Measurements from ENCODE around the gene TDO2.
"Not testable (repeated sequence)": the region's sequence is repeated elsewhere in the genome, so short reads cannot be mapped to it uniquely, and the experiment has no call there.

The TDO2 gene

DNA sequence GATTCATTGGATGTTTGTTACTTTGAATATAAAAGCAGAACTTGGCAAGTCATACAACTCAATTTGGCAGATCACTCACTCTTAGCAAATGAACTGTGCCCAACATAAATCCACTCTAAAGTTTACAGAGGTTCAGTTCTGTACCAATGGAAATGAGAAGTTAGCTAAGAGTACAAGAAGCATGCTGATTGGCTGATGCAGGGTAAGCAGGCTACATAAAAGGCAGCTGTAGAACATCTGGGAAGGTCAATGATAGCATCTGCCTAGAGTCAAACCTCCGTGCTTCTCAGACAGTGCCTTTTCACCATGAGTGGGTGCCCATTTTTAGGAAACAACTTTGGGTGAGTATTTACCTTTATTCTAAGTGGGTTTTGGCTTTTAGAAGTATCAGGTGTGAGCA, at the start of gene TDO2:
TSS of gene TDO2 (plus strand) at position 244 of the 400 bp plus-strand sequence. CDS start at position 307, 63 bp downstream.
- no peak for DNase-seq

DNA sequence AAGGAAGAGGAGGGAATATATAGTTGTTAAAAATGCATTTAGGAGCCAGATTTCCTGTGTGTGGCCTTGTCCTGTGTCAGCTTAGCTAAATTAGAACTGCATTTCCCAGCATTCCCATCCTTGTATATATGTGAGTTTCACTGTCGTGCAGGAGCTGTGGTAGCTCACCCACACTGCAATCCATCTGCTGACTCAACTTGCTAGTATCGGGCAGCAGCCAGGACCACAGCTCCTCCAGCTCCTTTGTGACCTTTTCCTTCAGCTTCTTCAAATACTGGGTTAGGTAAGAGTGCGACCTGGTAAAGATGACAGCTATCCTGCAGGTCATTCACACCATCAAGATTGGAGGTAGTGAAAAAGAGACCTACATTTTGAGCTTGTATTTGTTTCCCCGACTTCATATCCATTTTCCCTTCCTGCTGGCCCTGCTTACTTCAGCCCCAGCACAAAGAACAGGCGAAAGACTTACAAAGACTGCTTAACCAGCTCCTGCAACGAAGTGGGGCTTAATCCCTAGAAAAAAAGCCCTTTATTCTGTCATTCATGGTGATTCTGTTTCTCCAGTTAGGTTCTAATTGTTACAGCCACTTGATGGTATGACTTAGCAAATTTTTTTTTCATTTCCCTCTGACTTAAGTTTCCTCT, 48.8 kb upstream of the TDO2 start:
- peak; percentile 31 for DNase-seq

DNA sequence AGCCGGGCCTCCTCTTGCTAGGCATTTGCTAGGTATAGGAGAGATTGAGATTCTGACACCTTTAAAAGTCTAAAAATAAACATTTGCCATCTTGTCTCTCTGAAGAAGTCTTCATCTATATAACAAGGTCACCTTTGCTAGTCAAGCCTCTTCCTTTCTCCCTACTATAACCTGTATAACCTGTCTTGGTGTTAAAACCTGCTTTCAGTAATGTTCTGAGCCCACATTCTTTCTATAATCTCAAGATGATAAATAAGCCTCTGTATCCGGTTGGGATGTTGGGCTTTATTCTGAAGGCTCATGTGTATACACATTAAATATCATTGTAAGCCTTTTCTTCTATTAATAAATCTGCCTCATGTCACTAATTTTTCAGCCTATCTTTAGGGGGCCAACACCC, 47.6 kb upstream of the TDO2 start:
- DNase-seq: no peak

DNA sequence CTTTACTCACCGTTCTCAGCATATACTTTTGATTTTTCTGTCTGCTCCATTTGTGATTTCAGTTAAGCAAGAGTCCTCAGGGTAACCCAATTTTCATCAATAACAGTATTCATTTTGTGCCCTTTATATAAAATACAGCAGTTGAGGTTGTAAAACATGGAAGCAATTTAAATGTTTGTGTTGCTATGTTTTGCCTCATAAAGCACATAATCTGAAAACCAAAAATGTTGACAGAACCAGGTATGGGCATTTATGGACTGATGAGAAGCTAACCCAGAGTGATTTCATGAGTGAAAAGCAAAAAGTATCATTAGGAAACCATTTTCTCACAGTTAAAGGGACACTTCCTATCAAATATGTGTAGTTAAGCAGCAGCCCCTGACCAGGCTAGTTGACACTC, 37.3 kb upstream of the TDO2 start, which contains the start of gene ASIC5:
TSS of gene ASIC5 (minus strand) at position 101 of the 400 bp plus-strand sequence. CDS start at position 50, 51 bp downstream.
- no peak for DNase-seq

DNA sequence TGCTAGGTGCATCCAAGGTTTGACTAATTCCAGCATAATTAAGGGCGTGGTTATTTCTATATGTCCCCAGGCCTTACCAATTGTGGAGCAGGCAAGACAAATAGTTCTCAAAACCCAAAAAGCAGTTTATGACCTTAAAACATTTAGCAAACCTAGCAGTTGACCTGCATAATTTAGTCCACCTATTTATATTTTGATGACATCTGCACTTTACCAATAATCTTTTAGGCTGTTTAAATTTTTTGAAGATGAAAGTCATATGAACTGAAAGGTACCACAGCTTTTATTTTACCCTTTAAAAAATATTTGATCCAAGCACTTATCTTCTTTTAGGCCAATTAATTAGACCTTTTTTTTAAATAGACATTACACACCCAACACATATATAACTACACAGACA, 27.6 kb upstream of the TDO2 start:
- DNase-seq: no peak

DNA sequence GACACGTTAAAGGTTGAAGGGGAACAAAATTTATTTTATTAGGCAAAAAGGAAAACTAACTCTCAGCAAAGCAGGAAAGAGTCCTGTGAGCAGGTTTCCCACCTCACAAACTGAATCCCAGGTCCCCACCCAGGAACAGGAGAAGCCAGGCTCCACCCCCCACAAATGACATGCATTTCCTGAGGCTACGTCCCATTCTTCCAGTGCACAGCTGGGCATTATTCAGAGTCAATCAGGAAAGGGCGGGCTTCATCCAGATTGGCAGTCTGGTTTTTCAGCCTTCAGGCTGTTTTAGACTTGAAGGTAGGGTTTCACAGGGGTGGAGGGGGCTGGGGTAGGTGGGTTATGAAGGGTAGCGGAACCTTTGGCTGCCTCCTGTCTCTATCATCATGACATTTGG, 25.5 kb upstream of the TDO2 start:
- no peak for DNase-seq

DNA sequence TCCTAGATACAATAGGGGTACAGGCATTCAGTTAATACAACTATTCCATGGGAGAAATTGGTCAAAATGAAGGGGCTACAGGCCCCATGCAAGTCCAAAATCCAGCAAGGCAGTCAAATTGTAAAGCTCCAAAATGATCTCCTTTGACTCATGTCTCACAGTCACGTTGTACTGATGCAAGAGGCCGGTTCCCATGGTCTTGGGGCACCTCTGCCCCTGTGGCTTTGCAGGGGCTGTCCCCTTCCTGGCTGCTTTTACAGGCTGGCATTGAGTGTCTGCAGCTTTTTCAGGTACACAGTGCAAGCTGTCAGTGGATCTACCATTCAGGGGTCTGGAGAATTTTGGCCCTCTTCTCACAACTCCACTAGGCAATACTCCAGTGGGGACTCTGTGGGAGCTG, 24.9 kb upstream of the TDO2 start:
- no peak for DNase-seq

DNA sequence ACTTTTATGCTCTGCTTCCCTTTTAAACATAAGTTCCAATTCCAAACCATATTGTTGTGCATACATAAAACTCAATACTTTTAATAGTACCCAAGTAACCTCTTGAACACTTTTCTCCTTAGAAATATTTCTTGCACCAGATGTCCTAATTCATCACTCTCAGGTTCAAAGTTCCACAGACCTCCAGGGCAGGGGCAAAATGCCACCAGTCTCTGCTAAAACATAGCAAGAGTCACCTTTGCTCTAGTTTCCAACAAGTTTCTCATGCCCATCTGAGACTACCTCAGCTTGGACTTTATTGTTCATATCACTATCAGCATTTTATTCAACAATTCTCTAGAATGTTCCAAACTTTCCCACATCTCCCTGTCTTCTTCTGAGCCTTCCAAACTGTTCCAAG, 23.7 kb upstream of the TDO2 start:
- no peak for DNase-seq

DNA sequence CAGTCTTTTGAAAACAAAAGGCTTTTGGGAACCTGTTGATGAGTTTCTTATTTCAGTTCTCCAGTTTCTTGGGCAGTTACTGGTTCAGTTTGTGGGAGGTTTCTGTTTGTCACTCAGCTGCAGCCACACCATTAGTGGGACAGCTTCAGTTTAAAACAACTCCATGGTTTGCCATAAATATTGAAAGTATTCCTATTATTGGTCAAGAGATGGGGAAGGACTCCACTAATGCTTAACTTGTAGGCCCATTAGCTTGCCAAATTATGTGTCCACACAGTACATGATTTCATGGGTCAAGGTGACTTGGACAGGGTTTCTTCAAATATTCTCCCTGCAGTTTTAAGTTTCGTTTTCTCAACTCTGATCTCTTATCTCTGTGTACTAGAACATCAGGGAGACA, 21.9 kb upstream of the TDO2 start:
- no peak for DNase-seq

DNA sequence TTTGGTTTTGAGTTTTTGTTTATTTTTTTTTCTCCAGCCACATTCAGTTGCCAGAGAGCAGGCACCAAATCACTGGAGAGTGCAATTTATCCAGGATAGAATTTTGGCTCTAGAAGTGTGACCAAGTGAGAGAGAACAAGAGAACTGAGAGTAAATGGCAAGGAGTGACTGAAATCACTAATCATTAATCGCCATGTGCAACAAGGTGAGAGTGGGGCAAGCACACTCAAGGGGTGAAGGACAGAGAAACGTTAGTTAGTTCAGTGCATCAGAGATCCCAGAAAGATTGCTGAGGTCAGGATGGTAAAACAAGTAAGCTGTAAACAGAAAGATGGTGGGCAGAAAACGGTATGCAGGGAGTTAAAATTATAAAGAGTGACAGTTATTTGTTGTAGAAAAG, 19.6 kb upstream of the TDO2 start:
- DNase-seq: no peak

DNA sequence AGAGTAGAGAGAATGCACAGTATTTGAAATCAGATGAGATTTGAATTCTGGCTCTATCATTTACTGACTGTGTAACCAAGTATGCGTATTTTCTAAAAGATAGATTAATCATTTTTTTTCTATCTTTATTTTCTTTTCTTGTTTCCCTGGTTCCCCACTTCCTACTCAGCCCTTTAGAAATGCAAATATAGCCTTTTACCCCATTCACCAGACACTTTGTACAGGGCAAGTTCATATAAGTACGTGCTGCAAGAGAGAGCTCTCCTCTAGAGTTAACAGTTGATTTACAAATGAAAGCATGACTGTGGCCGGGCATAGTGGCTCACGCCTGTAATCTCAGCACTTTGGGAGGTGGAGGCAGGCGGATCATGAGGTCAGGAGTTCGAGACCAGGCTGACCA, 17.8 kb upstream of the TDO2 start:
- no peak for DNase-seq

DNA sequence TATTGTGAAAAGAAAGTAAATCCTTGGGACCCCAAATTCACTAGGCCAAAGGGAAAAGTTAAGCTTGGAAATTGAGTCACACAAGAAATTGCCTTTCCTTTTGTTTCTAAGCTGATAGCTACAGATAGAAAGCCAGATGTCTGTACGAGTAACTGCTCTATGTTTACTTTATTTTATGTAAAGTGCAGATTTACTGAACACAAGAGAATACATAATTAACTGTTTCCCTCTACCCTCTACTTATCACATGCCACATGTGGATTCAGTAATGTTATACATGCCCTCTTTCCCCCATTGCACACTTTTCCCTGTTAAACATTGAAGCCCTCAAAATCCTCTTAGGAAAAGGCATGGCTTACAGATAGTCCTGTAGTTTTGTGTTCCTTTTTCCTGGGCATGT, 16.5 kb upstream of the TDO2 start:
- no peak for DNase-seq

DNA sequence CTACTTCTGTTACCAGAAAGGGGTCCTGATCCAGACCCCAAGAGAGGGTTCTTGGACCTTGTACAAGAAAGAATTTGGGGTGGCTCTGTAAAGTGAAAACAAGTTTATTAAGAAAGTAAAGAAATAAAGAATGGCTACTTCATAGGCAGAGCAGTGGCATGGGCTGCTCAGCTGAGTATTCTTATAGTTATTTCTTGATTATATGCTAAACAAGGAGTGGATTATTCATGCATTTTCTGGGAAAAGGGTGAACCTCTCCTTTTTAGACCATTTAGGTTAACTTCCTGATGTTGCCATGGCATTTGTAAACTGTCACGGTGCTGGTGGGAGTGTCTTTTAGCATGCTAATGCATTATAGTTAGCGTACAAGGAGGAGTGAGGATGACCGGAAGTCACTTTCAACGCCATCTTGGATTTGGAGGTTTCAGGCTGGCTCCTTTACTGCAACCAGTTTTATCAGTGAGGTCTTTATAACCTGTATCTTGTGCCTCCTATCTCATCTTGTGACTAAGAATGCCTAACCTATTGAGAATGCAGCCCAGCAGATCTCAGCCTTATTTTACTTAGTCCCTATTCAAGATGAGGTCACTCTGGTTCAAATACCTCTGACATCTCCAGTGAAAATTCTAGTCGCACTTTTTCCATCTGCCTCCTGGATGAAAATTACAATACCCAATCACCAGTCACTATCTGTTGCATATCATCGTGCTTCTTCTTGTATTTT, 15.5 kb upstream of the TDO2 start:
- no peak for DNase-seq

DNA sequence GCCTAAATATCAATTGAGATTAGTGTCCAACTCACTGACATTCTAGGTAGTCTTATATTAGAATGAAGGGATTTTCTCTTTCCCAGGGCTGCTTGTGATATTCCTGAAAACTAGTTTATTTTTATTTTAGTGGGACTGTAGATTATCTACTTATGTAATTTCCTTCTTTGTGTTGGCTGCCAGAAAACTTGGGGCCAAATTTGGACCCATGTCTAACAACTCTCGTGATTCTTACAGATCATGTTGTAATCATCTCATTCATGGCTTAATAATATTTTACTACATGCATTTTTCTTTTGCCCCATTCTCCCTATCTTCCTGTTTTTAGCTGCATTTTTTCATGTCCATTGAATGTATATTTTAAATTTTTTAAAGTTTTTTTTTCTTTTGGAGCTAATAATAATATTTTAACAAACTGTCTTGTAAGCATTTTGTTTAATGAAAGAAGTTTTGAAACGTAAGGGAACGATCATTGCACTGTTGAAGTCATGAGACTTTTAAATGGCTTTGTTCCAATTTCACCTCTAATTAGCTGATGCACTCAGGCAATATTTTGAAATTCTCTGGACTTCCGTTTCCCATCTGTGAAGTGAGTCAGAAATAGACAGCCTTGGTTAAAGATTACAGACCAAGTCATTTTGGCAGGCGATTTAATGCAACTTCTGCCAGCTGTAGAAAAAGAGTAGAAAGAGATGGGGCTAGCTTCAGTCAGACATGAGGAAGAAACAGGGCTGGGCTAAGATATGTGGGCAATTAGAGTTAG, 14.3 kb upstream of the TDO2 start:
- DNase-seq: peak; percentile 91

DNA sequence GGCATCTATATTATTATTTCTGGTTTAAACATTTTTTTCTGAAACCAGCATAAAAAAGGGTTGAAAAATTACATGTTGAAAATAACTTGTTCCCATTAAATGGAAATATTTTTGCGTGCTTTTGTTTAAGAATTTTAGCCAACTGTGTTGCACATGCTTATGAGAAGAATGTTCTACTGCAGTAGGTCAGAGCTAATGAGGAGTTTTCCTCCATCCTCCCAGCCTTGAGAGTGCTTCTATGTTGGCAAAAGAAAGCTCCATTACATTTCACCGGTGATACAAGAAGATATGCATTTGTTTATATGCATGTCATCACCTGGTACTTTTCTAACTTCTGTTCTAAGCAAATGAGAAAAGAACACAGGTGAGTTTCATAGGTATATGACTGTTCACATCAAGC, 13.6 kb upstream of the TDO2 start:
- DNase-seq: no peak

DNA sequence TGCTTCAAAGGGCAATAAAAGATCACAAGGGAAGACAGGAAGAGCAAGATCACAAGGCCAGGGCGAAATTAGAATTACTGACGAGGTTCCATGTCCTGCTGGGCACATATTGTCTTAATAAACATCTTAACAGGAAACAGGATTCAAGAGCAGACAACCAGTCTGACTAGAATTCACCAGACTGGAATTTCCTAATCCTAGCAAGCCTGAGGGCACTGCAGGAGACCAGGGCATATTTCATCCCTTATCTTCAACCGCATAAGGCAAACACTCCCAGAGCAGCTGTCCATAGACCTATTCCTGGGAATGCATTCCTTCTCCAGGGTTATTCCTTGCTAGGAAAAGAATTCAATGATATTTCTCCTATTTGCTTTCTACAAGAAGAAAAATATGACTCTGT, 12.4 kb upstream of the TDO2 start:
- peak; percentile 58 for DNase-seq

DNA sequence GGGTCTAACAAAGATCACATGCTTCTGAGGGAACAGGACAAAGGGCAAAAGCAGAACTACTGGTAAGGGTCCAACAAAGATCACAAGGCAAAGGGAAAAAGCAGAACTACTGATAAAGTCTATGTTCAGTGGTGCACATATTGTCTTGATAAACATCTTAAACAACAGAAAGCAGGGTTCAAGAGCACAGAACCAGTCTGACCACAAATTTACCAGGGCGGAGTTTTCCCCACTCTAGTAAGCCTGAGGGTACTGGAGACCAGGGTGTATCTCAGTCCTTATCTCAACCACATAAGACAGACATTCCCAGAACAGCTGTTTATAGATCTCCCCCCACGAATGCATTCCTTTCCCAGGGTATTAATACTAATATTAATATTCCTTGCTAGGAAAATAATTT, 5.1 kb upstream of the TDO2 start:
- not testable (repeated sequence) for DNase-seq

DNA sequence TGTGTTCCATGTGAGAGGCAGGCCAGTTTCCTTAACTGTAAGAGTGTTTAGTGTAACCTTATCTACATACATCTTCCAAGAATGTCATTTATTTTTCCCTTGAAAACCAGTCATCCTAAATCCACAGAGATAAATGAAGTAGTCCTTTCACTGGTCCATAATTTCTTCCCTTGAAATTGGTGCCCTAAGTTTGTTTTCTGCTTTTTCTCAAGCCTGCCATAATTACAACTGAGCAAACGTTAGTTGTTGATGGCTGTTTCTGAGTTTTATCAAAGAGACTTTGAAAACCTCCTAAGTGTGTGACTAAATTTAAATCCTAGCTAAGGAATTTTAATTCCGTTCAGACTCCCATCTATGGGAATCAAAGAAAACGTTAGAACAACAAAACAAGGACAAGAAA, 3.6 kb upstream of the TDO2 start:
- peak; percentile 34 for DNase-seq

DNA sequence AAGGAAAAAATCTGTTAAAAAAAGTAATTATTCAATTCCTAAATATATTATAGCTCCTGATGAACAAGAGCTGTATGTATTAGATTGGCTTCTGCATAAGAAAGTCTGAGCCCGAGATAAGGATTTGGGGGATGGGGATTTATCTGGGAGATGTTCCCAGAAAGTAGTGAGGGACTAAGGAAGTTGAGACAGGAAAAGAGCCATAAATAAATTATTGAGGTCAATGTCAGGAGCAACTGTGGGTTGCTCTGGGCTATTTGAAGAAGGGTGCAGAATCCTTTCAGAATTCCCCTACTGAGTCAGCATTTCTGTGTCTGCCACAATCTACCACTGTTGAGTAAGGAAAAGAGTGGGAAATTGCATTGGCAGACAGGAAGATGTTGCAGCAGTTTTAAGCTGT, 3.1 kb upstream of the TDO2 start:
- DNase-seq: peak; percentile 89

DNA sequence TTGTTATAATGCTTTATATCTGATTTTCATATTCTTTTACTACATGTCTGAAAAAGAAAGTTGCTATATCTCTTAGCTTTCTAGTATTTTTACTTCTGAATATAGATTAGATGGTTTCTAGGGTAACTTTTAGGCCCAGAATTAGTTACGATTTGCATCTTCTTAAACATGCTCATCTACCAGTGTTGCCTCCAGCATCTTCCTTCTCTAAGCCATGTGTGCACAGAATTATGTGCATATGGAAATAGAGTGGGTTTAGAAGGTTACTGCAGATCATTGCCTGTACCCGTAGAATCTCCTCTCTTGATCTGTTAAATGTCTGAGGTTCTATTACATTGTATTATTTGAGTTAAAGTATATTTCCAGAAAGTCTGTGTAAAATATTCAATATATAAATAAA, 2.5 kb upstream of the TDO2 start:
- no peak for DNase-seq

DNA sequence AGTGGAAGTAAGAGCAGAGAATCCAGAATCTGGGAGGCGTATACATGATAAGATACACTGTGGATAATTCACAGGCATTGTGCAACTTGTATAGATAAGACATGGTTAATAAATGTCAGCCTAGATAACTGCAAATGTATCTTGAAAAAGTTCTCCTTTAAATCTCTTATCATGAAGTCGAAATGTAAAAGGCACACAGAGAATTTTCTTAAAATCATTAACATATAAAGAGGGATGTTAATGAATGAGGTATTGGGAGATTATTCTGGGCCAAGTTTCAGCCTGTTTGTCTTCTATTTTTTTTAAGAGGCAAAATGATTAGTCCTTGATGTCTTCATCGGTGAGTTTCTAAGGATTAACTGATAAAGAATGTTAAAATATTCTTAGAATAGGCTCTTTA, 835 bp downstream of the TDO2 start:
- no peak for DNase-seq

DNA sequence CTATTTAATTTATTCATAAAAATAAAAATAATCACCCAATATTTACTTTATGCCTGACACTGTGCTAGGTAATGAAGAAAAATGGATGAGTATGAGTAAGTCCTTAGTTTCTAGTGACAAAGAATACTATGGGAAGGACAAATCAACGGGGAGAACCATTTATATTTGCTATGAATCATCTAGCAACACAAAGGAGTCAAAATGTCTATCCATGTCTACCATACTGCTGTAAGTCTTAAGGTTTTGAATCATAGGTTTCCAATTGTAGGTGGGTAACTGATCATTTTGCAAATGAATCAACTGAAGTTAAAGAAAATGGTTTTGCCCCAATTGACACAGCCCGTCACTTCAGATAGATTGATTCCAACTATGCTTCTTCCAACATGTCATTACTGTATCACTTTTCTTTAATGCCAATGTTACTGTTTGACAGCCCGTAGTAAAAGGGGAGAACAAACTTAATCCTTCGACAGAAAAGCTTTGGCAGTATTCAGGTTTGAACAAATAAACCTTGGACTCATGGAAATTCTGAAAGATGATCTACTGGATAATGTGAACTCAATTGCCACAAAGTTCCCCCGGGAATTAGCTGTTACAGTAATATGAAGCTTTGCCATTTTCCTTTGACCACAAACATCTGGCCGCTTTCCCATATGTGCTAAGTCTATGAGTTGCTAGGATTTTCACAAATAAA, 3.2 kb downstream of the TDO2 start:
- peak; percentile 100 for DNase-seq

DNA sequence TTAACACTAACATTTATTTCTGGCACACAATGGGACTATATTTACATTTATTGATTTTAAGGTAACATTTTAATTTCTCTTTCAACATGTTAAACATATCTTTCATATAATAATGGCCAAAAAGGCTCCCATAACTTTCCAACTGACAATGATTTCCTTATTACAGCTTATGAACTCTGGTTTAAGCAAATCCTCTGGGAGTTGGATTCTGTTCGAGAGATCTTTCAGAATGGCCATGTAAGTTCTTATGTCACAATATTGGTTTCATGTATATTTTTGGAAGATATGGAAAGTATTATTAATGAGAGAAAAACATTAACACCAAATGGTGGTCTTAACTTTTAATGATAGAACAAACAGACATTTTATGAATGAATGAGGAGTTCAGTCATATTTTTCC, 4.1 kb downstream of the TDO2 start:
- no peak for DNase-seq
